Measurements from ENCODE around the gene GPRC5D.

GRCh38 chr12:12976366-12976765 lies 24.4 kb upstream of the GPRC5D start:
- no peak for TF ChIP-seq CTCF (IDR thresholded peaks at IDR 0.05)
- no peak for TF ChIP-seq POLR2A (IDR thresholded peaks at IDR 0.05)

Measured in Peyer's patch (tissue), 4 donors.